Measurements from ENCODE around the gene LRBA. TPM values are rescaled to one million over a fixed set of nuclear protein-coding genes. Genes with fewer than 3 reads are reported as not detected.

Gene LRBA
- polyA plus RNA-seq, 4 donors: 56.5 to 78.7 (median 64.2) TPM

- no peak for DNase-seq (ENCODE audit: low read depth in 4 of 4, low spot score in 2 of 4)
These were observed 755.1 kb downstream of the LRBA start for GRCh38 chr4:150259861-150260567.

- DNase-seq (ENCODE audit: low read depth in 4 of 4, low spot score in 2 of 4): no peak
These were observed 756.5 kb downstream of the LRBA start for GRCh38 chr4:150258569-150258968.

- DNase-seq (ENCODE audit: low read depth in 4 of 4, low spot score in 2 of 4): no peak
These were observed 758.0 kb downstream of the LRBA start for GRCh38 chr4:150256841-150257730.

- DNase-seq (ENCODE audit: low read depth in 4 of 4, low spot score in 2 of 4): no peak
These were observed 758.9 kb downstream of the LRBA start for GRCh38 chr4:150256225-150256620.

GRCh38 chr4:150255610-150256224 lies 759.4 kb downstream of the LRBA start:
- DNase-seq (ENCODE audit: low read depth in 4 of 4, low spot score in 2 of 4): no peak

GRCh38 chr4:150253965-150254630 lies 761.0 kb downstream of the LRBA start:
- DNase-seq (ENCODE audit: low read depth in 4 of 4, low spot score in 2 of 4): no peak

GRCh38 chr4:150253416-150253815 lies 761.7 kb downstream of the LRBA start:
- DNase-seq (ENCODE audit: low read depth in 4 of 4, low spot score in 2 of 4): no peak

- DNase-seq (ENCODE audit: low read depth in 4 of 4, low spot score in 2 of 4): no peak
These were observed 762.3 kb downstream of the LRBA start for GRCh38 chr4:150252741-150253140.

GRCh38 chr4:150252306-150252705 lies 762.8 kb downstream of the LRBA start:
- no peak for DNase-seq (ENCODE audit: low read depth in 4 of 4, low spot score in 2 of 4)

GRCh38 chr4:150251752-150252190 lies 763.3 kb downstream of the LRBA start:
- no peak for DNase-seq (ENCODE audit: low read depth in 4 of 4, low spot score in 2 of 4)

- DNase-seq (ENCODE audit: low read depth in 4 of 4, low spot score in 2 of 4): no peak
These were observed 764.0 kb downstream of the LRBA start for GRCh38 chr4:150250998-150251651.

GRCh38 chr4:150250293-150250997 lies 764.6 kb downstream of the LRBA start:
- no peak for DNase-seq (ENCODE audit: low read depth in 4 of 4, low spot score in 2 of 4)

GRCh38 chr4:150248181-150248580 lies 766.9 kb downstream of the LRBA start:
- no peak for DNase-seq (ENCODE audit: low read depth in 4 of 4, low spot score in 2 of 4)

GRCh38 chr4:150247184-150247583 lies 767.9 kb downstream of the LRBA start:
- DNase-seq (ENCODE audit: low read depth in 4 of 4, low spot score in 2 of 4): no peak

GRCh38 chr4:150244600-150244999 lies 770.5 kb downstream of the LRBA start:
- no peak for DNase-seq (ENCODE audit: low read depth in 4 of 4, low spot score in 2 of 4)

- DNase-seq (ENCODE audit: low read depth in 4 of 4, low spot score in 2 of 4): no peak
These were observed 771.2 kb downstream of the LRBA start for GRCh38 chr4:150243932-150244331.

- no peak for DNase-seq (ENCODE audit: low read depth in 4 of 4, low spot score in 2 of 4)
These were observed 772.1 kb downstream of the LRBA start for GRCh38 chr4:150242820-150243458.

GRCh38 chr4:150240011-150240410 lies 775.1 kb downstream of the LRBA start:
- no peak for DNase-seq (ENCODE audit: low read depth in 4 of 4, low spot score in 2 of 4)

- no peak for DNase-seq (ENCODE audit: low read depth in 4 of 4, low spot score in 2 of 4)
These were observed 776.5 kb downstream of the LRBA start for GRCh38 chr4:150238591-150238990.
